H9 (cell line): ENCODE measurements around the gene CUL2. TPM values are rescaled to one million over a fixed set of nuclear protein-coding genes. Genes with fewer than 3 reads are reported as not detected.

Experiments
- DNase-seq: peaks from one replicate; pipeline ENCODE4 v3.0.0-alpha.2; 2017
- H2AFZ ChIP-seq: one replicate; pipeline ENCODE4 v1.6.1; 2013; ENCODE audit warnings: mild to moderate bottlenecking, low read length, control low read depth, moderate library complexity
- H2AK5ac ChIP-seq: 2 replicates; pipeline ENCODE4 v1.6.1; 2013; ENCODE audit warnings: low read length, control low read depth, mixed read lengths; ENCODE audit not compliant: insufficient read length
- H2BK120ac ChIP-seq: one replicate; pipeline ENCODE4 v1.6.1; 2013; ENCODE audit warnings: low read depth, mild to moderate bottlenecking, low read length, control low read depth, inconsistent platforms; ENCODE audit not compliant: poor library complexity, severe bottlenecking
- H2BK12ac ChIP-seq: 2 replicates; pipeline ENCODE4 v1.6.1; 2013; ENCODE audit warnings: low read length, control low read depth, mixed read lengths, low read depth; ENCODE audit not compliant: insufficient read length
- H2BK15ac ChIP-seq: 2 replicates; pipeline ENCODE4 v1.6.1; 2013; ENCODE audit warnings: low read depth, low read length, control low read depth
- H2BK20ac ChIP-seq: one replicate; pipeline ENCODE4 v1.6.1; 2013; ENCODE audit warnings: low read depth, mild to moderate bottlenecking, low read length, control low read depth, inconsistent platforms; ENCODE audit not compliant: poor library complexity, severe bottlenecking
- H2BK5ac ChIP-seq: 2 replicates; pipeline ENCODE4 v1.6.1; 2013; ENCODE audit warnings: low read length, control low read depth, mixed read lengths; ENCODE audit not compliant: insufficient read length
- H3K14ac ChIP-seq: 2 replicates; pipeline ENCODE4 v1.6.1; 2013; ENCODE audit warnings: low read length, control low read depth; ENCODE audit not compliant: insufficient read depth
- H3K18ac ChIP-seq: 2 replicates; pipeline ENCODE4 v1.6.1; 2013; ENCODE audit warnings: low read depth, mild to moderate bottlenecking, mixed read lengths, low read length, control low read depth; ENCODE audit not compliant: insufficient read length
- H3K23ac ChIP-seq: 2 replicates; pipeline ENCODE4 v1.6.1; 2013; ENCODE audit warnings: low read length, control low read depth, mixed read lengths, low read depth; ENCODE audit not compliant: insufficient read length
- H3K23me2 ChIP-seq: 2 replicates; pipeline ENCODE4 v1.6.1; 2013; ENCODE audit warnings: low read depth, mild to moderate bottlenecking, mixed read lengths, low read length, control low read depth; ENCODE audit not compliant: insufficient read length, poor library complexity, severe bottlenecking
- H3K27ac ChIP-seq: 2 replicates; pipeline ENCODE4 v1.5.1; 2013; ENCODE audit warnings: low read length, control low read depth, mixed read lengths, low read depth; ENCODE audit not compliant: insufficient read length
- H3K27me3 ChIP-seq: 2 replicates; pipeline ENCODE4 v1.6.1; 2013; ENCODE audit warnings: low read length, control low read depth, inconsistent platforms; ENCODE audit not compliant: insufficient read depth
- H3K4ac ChIP-seq: 2 replicates; pipeline ENCODE4 v1.6.1; 2013; ENCODE audit warnings: low read depth, mild to moderate bottlenecking, control low read depth, inconsistent platforms, low read length, moderate library complexity
- H3K4me1 ChIP-seq: 2 replicates; pipeline ENCODE4 v1.6.1; 2013; ENCODE audit warnings: low read length, control low read depth, inconsistent platforms; ENCODE audit not compliant: insufficient read depth
- H3K4me2 ChIP-seq: 2 replicates; pipeline ENCODE4 v1.6.1; 2013; ENCODE audit warnings: low read length, control low read depth, mixed read lengths; ENCODE audit not compliant: insufficient read length, insufficient read depth
- H3K56ac ChIP-seq: 2 replicates; pipeline ENCODE4 v1.6.1; 2013; ENCODE audit warnings: low read depth, mild to moderate bottlenecking, mixed read lengths, low read length, control low read depth; ENCODE audit not compliant: insufficient read length
- H3K79me1 ChIP-seq: 2 replicates; pipeline ENCODE4 v1.6.1; 2013; ENCODE audit warnings: low read depth, mild to moderate bottlenecking, moderate library complexity, low read length, control low read depth, inconsistent platforms; ENCODE audit not compliant: insufficient read depth, poor library complexity, severe bottlenecking
- H3K79me2 ChIP-seq: 2 replicates; pipeline ENCODE4 v1.6.1; 2013; ENCODE audit warnings: low read length, control low read depth, inconsistent platforms; ENCODE audit not compliant: insufficient read depth
- H3K9ac ChIP-seq: 2 replicates; pipeline ENCODE4 v1.6.1; 2013; ENCODE audit warnings: low read length, control low read depth, mixed read lengths; ENCODE audit not compliant: insufficient read length; ENCODE audit errors: extremely low read depth
- H3K9me3 ChIP-seq: one replicate; pipeline ENCODE4 v1.6.1; 2013; ENCODE audit warnings: low read depth, low read length, inconsistent platforms; ENCODE audit not compliant: control insufficient read depth
- H3T11ph ChIP-seq: one replicate; pipeline ENCODE4 v1.6.1; 2013; ENCODE audit warnings: mild to moderate bottlenecking, low read length, control low read depth, inconsistent platforms
- H4K20me1 ChIP-seq: one replicate; pipeline ENCODE4 v1.6.1; 2013; ENCODE audit not compliant: control insufficient read depth, insufficient read length, insufficient read depth
- H4K5ac ChIP-seq: 2 replicates; pipeline ENCODE4 v1.6.1; 2013; ENCODE audit warnings: low read depth, mild to moderate bottlenecking, mixed read lengths, low read length, control low read depth; ENCODE audit not compliant: insufficient read length
- H4K8ac ChIP-seq: replicated peaks from 2 replicates; pipeline ENCODE4 v1.6.1; 2013; ENCODE audit warnings: low read length, control low read depth, mixed read lengths, low read depth; ENCODE audit not compliant: insufficient read length
- H4K91ac ChIP-seq: 2 replicates; pipeline ENCODE4 v1.6.1; 2013; ENCODE audit warnings: low read depth, mild to moderate bottlenecking, moderate library complexity, mixed read lengths, low read length, control low read depth; ENCODE audit not compliant: insufficient read length
- H3K27ac Mint-ChIP-seq, 3 experiments: 2 replicates in 2 of 3; 3 replicates in 1 of 3; pipeline ENCODE4 v1.8.0; 2020 to 2021; ENCODE audit warnings: mixed read lengths in 3 of 3, mild to moderate bottlenecking in 1 of 3, moderate library complexity in 1 of 3
- H3K27me3 Mint-ChIP-seq: 2 replicates; pipeline ENCODE4 v1.8.0; 2021; ENCODE audit warnings: low read depth, mild to moderate bottlenecking, moderate library complexity, mixed read lengths
- H3K36me3 Mint-ChIP-seq, 3 experiments: 2 replicates in 2 of 3; 3 replicates in 1 of 3; pipeline ENCODE4 v1.8.0; 2020 to 2021; ENCODE audit warnings: low read depth in 3 of 3, mixed read lengths in 3 of 3; ENCODE audit not compliant: insufficient read depth in 1 of 3
- H3K4me1 Mint-ChIP-seq, 2 experiments: 2 replicates each; pipeline ENCODE4 v1.8.0; 2020; ENCODE audit warnings: mixed read lengths in 2 of 2
- H3K4me3 Mint-ChIP-seq, 2 experiments: 2 replicates in 1 of 2; 3 replicates in 1 of 2; pipeline ENCODE4 v1.8.0; 2020 to 2021; ENCODE audit warnings: mild to moderate bottlenecking in 2 of 2, mixed read lengths in 2 of 2, moderate library complexity in 1 of 2
- H3K9me3 Mint-ChIP-seq, 2 experiments: 2 replicates in 1 of 2; 3 replicates in 1 of 2; pipeline ENCODE4 v1.8.0; 2020; ENCODE audit warnings: mild to moderate bottlenecking in 2 of 2, mixed read lengths in 2 of 2, moderate library complexity in 1 of 2
- CTCF ChIP-seq: fragments of 200-600 bp; sonication (generic); conservative IDR thresholded peaks from 3 replicates; pipeline ENCODE4 v1.8.0; 2021; ENCODE audit warnings: antibody characterized with exemption, mild to moderate bottlenecking
- WGBS: extraction: QIAGEN DNeasy Blood & Tissue Kit; methylation state at CpG from one replicate; pipeline ENCODE4 v1.1.7; 2013; ENCODE audit warnings: missing lambda C conversion rate, low lambda C conversion rate, mixed read lengths; ENCODE audit not compliant: insufficient read length; ENCODE audit errors: extremely low coverage; 5-methylcytosine and 5-hydroxymethylcytosine counted together
- total RNA-seq: library from RNA; stranded (reverse); gene quantifications from 2 replicates; pipeline ENCODE4 v1.2.1, GENCODE V29; 2021

CUL2 gene
- total RNA-seq, 1 experiment from 2014 or later: 43.3 TPM

DNA sequence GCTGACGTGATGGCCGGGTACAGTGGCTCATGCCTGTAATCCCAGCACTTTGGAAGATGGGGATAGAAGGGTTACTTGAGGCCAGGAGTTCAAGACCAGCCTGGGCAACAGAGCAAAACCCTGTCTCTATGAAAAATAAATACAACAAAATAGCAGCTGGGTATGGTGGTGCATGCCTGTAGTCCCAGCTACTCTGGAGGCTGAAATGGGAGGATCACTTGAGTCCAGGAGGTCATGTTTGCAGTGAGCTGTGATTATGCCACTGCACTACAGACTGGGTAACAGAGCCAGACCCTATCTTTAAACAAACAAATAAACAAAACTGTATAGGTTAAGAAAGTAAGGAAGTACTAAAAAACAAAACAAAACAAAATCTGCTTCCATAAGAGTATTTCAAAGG is 6.2 kb upstream of the CUL2 start:
- Histone ChIP-seq H4K8ac (no peak overlapping the region), H2BK15ac (no peak overlapping the region), H2BK12ac (no peak overlapping the region), H2AFZ (no peak overlapping the region), H4K5ac (no peak overlapping the region), H3K79me1 (no peaks in the 10 kb centered on the region), H3K23ac (no peak overlapping the region), H3K23me2 (no peaks in the 10 kb centered on the region), H2BK20ac (no peak overlapping the region), H3K14ac (no peak overlapping the region), H3K4ac (no peak overlapping the region), H3K27me3 (no peaks in the 10 kb centered on the region), H2BK5ac (no peak overlapping the region), H3K27ac (no peak overlapping the region), H3T11ph (no peak overlapping the region), H3K79me2 (no peaks in the 10 kb centered on the region), H3K56ac (no peak overlapping the region), H2AK5ac (no peak overlapping the region), H3K4me1 (no peaks in the 10 kb centered on the region), H3K18ac (no peak overlapping the region), H3K9me3 (peaks cover 6% of the 10 kb centered on the region), H4K91ac (no peak overlapping the region), H2BK120ac (no peak overlapping the region), H3K4me2 (no peak overlapping the region), H3K9ac (no peak overlapping the region), H4K20me1 (no peaks in the 10 kb centered on the region)
- Mint-ChIP-seq H3K27me3 (peaks cover 7% of the 10 kb centered on the region), H3K9me3 (peaks cover 7 to 10% of the 10 kb centered on the region in 2 experiments), H3K4me1 (peaks cover under 1 to 1% of the 10 kb centered on the region in 2 experiments; a peak in 3 of 4 replicates), H3K27ac (no peak overlapping the region; a peak in 1 of 7 replicates), H3K4me3 (no peak overlapping the region; a peak in 1 of 5 replicates), H3K36me3 (peaks cover 3 to 6% (median 5%) of the 10 kb centered on the region in 3 experiments; a peak in 5 of 7 replicates)
- DNase-seq: no peak
- no peak for TF ChIP-seq CTCF
- no CpG with 5 or more reads among the region's 2 CpGs for WGBS
